Endothelial cell of umbilical vein (primary cell): ENCODE measurements around the gene IST1. TPM values are rescaled to one million over a fixed set of nuclear protein-coding genes. Genes with fewer than 3 reads are reported as not detected.

Experiments used
- BruUV-seq: library from RNA; stranded (reverse); fragments of 400-500 nt; replicated peaks from 2 replicates; lab custom pipeline; 2021; lab: Mats Ljungman, UMichigan
- CTCF ChIA-PET: fragments of 300-600, 350-600 bp; sonication (Branson Sonifier 250); formaldehyde crosslinking; loops from one replicate; lab custom pipeline; 2021; ENCODE audit warnings: antibody characterized with exemption, inconsistent platforms; lab: Charles Lee
- POLR2A ChIA-PET: fragments of 300-600, 350-600 bp; sonication (Branson Sonifier 250); formaldehyde crosslinking; loops from one replicate; lab custom pipeline; 2021; ENCODE audit warnings: antibody characterized with exemption, inconsistent platforms; lab: Charles Lee
- DNase-seq: peaks from one replicate; pipeline ENCODE4 v3.0.0-alpha.2; 2011; ENCODE audit warnings: low read depth, low spot score
- FAIRE-seq: peaks from 2 replicates; lab custom pipeline; 2011; peaks lifted over from hg19 to GRCh38; lab: Jason Lieb, UNC
- H2AFZ ChIP-seq: 2 replicates; pipeline ENCODE4 v1.6.0; 2012; ENCODE audit warnings: low read depth, low read length, control low read depth, inconsistent platforms
- H3K27ac ChIP-seq: 2 replicates; pipeline ENCODE4 v1.5.1; 2011; ENCODE audit warnings: low read depth, mild to moderate bottlenecking, control low read depth, low read length, moderate library complexity; ENCODE audit not compliant: insufficient read depth
- H3K27me3 ChIP-seq, 2 experiments: 2 replicates each; pipeline versions ENCODE4 v1.6.0 to v1.6.1; 2011; ENCODE audit warnings: low read length in 2 of 2, mixed read lengths in 1 of 2; ENCODE audit not compliant: control insufficient read depth in 2 of 2, insufficient read depth in 2 of 2
- H3K36me3 ChIP-seq, 2 experiments: 2 replicates in 1 of 2; 3 replicates in 1 of 2; pipeline ENCODE4 v1.5.1; 2011; ENCODE audit warnings: low read length in 2 of 2, mild to moderate bottlenecking in 1 of 2, moderate library complexity in 1 of 2; ENCODE audit not compliant: control insufficient read depth in 2 of 2, insufficient read depth in 2 of 2; ENCODE audit errors: extremely low read depth in 1 of 2
- H3K4me1 ChIP-seq: 3 replicates; pipeline ENCODE4 v1.5.1; 2011; ENCODE audit warnings: mild to moderate bottlenecking, low read length; ENCODE audit not compliant: control insufficient read depth, insufficient read depth; ENCODE audit errors: extremely low read depth
- H3K4me2 ChIP-seq: 2 replicates; pipeline ENCODE4 v1.6.1; 2011; ENCODE audit warnings: low read length, control low read depth, mixed read lengths; ENCODE audit not compliant: insufficient read depth
- H3K4me3 ChIP-seq, 3 experiments: fragments of 200-600 bp in 1 of 3; sonication (generic), shearing (Covaris generic) in 1 of 3; replicated peaks in 1 of 3; 2 replicates each; pipeline ENCODE4 v1.5.1; 2011 to 2016; ENCODE audit warnings: control low read depth in 3 of 3, low read length in 3 of 3, mild to moderate bottlenecking in 2 of 3, inconsistent platforms in 1 of 3, low read depth in 1 of 3, moderate library complexity in 1 of 3; ENCODE audit not compliant: insufficient read depth in 1 of 3
- H3K79me2 ChIP-seq: 2 replicates; pipeline ENCODE4 v1.6.0; 2012; ENCODE audit warnings: low read length, inconsistent platforms; ENCODE audit not compliant: control insufficient read depth, insufficient read depth
- H3K9ac ChIP-seq: replicated peaks from 2 replicates; pipeline ENCODE3; 2011; ENCODE audit warnings: low read length, control low read depth; ENCODE audit not compliant: insufficient read depth; ENCODE audit errors: extremely low read depth
- H3K9me1 ChIP-seq: replicated peaks from 3 replicates; pipeline ENCODE4 v1.6.0; 2011; ENCODE audit warnings: mild to moderate bottlenecking, low read length; ENCODE audit not compliant: control insufficient read depth, insufficient read depth; ENCODE audit errors: extremely low read depth
- H3K9me3 ChIP-seq: replicated peaks from 2 replicates; pipeline ENCODE4 v1.5.1; 2012; ENCODE audit warnings: low read length, inconsistent platforms; ENCODE audit not compliant: control insufficient read depth, insufficient read depth
- H4K20me1 ChIP-seq: replicated peaks from 2 replicates; pipeline ENCODE3; 2011; ENCODE audit warnings: mild to moderate bottlenecking, low read length; ENCODE audit not compliant: control insufficient read depth, insufficient read depth; ENCODE audit errors: extremely low read depth
- EZH2 ChIP-seq: IDR thresholded peaks from 2 replicates; pipeline ENCODE4 v1.6.1; 2012; ENCODE audit warnings: borderline replicate concordance, low read depth, mild to moderate bottlenecking, moderate library complexity, low read length, inconsistent platforms; ENCODE audit not compliant: severe bottlenecking
- FOS ChIP-seq: IDR thresholded peaks from 2 replicates; pipeline ENCODE4 v1.6.1; 2011; ENCODE audit warnings: mild to moderate bottlenecking, low read length, moderate library complexity, borderline replicate concordance; ENCODE audit not compliant: insufficient read depth
- GATA2 ChIP-seq: IDR thresholded peaks from 2 replicates; pipeline ENCODE4 v1.7.0; 2011; ENCODE audit warnings: low read depth, mild to moderate bottlenecking, moderate library complexity, mixed read lengths, low read length; ENCODE audit not compliant: insufficient read length, insufficient read depth
- JUN ChIP-seq: IDR thresholded peaks from 2 replicates; pipeline ENCODE4 v1.6.1; 2011; ENCODE audit warnings: borderline replicate concordance, low read depth; ENCODE audit not compliant: insufficient read length, insufficient read depth
- MAX ChIP-seq: IDR thresholded peaks from 2 replicates; pipeline ENCODE4 v1.6.1; 2011; ENCODE audit not compliant: insufficient read depth, insufficient read length
- MYC ChIP-seq: IDR thresholded peaks from one replicate; pipeline ENCODE4 v1.6.1; 2011; ENCODE audit warnings: mild to moderate bottlenecking, low read depth, low read length
- POLR2A ChIP-seq: IDR thresholded peaks from 2 replicates; pipeline ENCODE4 v1.6.1; 2012; ENCODE audit warnings: low read depth, mild to moderate bottlenecking, control low read depth, low read length
- POLR2AphosphoS5 ChIP-seq: IDR thresholded peaks from 2 replicates; pipeline ENCODE4 v1.6.1; 2012; ENCODE audit warnings: low read depth, mild to moderate bottlenecking, control low read depth, low read length, moderate library complexity; ENCODE audit not compliant: insufficient read depth
- dilution Hi-C: fragments of 300-500 bp; cut with MboI; formaldehyde crosslinking; loops from one replicate; pipeline ENCODE4 v1.15.0; 2019; ENCODE audit warnings: low sequenced_read_pairs; ENCODE audit not compliant: extremely low pct_ligation_motif_present
- intact Hi-C: fragments of 100-400 bp; cut with micrococcal nuclease; formaldehyde crosslinking; loops from one replicate; pipeline ENCODE4 v1.10.0; 2022
- polyA plus RNA-seq, 4 experiments: library from polyadenylated mRNA; depleted of rRNA in 3 of 4; stranded (reverse) in 3 of 4; unstranded in 1 of 4; fragments of >200 nt; gene quantifications; 2 replicates each; pipeline versions ENCODE4 v1.2.1 to v1.2.3, GENCODE V29; 2011 to 2012; ENCODE audit warnings: missing spikeins in 1 of 4
- total RNA-seq: library from RNA; stranded (reverse); gene quantifications from 2 replicates; pipeline ENCODE4 v1.2.3, GENCODE V29; 2021
- TF ChIP-seq, protein P1 (sequence below), 2 donors: IDR thresholded peaks; 1 replicate in 1 of 2; 2 replicates in 1 of 2; pipeline ENCODE4 v1.5.1; 2011; ENCODE audit warnings: low read length in 2 of 2, mild to moderate bottlenecking in 2 of 2, moderate library complexity in 2 of 2, control low read depth in 1 of 2, inconsistent platforms in 1 of 2, low read depth in 1 of 2; ENCODE audit not compliant: insufficient read depth in 1 of 2; ENCODE audit errors: extremely low read depth in 1 of 2

The IST1 gene
- total and polyA plus RNA-seq, 2 donors (not counting 3 experiments of a cell fraction or from before 2014, with no cell fraction given): 145 to 165 TPM

GRCh38 chr16:71914802-71915201 is 19.5 kb downstream of the IST1 start:
- no TSS peak for BruUV-seq
- Histone ChIP-seq H3K9me3 (no peaks in the 10 kb centered on the region), H2AFZ (no peak overlapping the region), H3K79me2 (peaks cover 98% of the 10 kb centered on the region), H3K27me3 (no peaks in the 10 kb centered on the region), H3K4me3 (no peak overlapping the region), H3K9ac (no peak overlapping the region), H3K9me1 (no peaks in the 10 kb centered on the region), H3K27ac (peak overlapping the region; percentile 19), H3K36me3 (peaks cover 6 to 17% of the 10 kb centered on the region in 2 experiments), H4K20me1 (peaks cover 6% of the 10 kb centered on the region), H3K4me1 (peaks cover 22% of the 10 kb centered on the region), H3K4me2 (peak overlapping the region; percentile 37)
- intact Hi-C loops: loop anchor here (1.0 to 2.0 kb wide), 2 partner anchors 14 to 20 kb away; partner anchors contain the start of gene IST1
- DNase-seq (no peak), FAIRE-seq (no peak)
- CTCF ChIA-PET: interaction anchor here (1.0 to 3.4 kb wide), 2 partner anchors 32 to 47 kb away, joined by 4 to 17 read pairs; no protein-coding TSS in a partner anchor
- POLR2A ChIA-PET: no interaction called here
- dilution Hi-C loops: no loop called here
- TF ChIP-seq, protein P1, sequence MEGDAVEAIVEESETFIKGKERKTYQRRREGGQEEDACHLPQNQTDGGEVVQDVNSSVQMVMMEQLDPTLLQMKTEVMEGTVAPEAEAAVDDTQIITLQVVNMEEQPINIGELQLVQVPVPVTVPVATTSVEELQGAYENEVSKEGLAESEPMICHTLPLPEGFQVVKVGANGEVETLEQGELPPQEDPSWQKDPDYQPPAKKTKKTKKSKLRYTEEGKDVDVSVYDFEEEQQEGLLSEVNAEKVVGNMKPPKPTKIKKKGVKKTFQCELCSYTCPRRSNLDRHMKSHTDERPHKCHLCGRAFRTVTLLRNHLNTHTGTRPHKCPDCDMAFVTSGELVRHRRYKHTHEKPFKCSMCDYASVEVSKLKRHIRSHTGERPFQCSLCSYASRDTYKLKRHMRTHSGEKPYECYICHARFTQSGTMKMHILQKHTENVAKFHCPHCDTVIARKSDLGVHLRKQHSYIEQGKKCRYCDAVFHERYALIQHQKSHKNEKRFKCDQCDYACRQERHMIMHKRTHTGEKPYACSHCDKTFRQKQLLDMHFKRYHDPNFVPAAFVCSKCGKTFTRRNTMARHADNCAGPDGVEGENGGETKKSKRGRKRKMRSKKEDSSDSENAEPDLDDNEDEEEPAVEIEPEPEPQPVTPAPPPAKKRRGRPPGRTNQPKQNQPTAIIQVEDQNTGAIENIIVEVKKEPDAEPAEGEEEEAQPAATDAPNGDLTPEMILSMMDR (IDR thresholded peaks at IDR 0.05; ENCODE audit: extremely low read depth in 1 of 2, insufficient read depth in 1 of 2, low read depth in 1 of 2, low read length in 2 of 2): no peak
- TF ChIP-seq POLR2AphosphoS5 (no peak), POLR2A (no peak), MYC (no peak), JUN (no peak), MAX (no peak), EZH2 (no peak), GATA2 (no peak), FOS (no peak)
